ENCODE measurements around the gene QRICH2.
"Not testable (repeated sequence)": the region's sequence is repeated elsewhere in the genome, so short reads cannot be mapped to it uniquely, and the experiment has no call there.

QRICH2 gene

GRCh38 chr17:76333673-76334505 lies 25.8 kb upstream of the QRICH2 start:
- FAIRE-seq (no peak), DNase-seq (ENCODE audit: extremely low spot score, insufficient read length, low read depth) (no peak)

- no peak for DNase-seq (ENCODE audit: extremely low spot score, insufficient read length, low read depth)
- FAIRE-seq, result no peak
These were observed 23.0 kb upstream of the QRICH2 start for GRCh38 chr17:76331083-76331482.

- FAIRE-seq (no peak), DNase-seq (ENCODE audit: extremely low spot score, insufficient read length, low read depth) (no peak)
These were observed 21.6 kb upstream of the QRICH2 start for GRCh38 chr17:76329664-76330063.

GRCh38 chr17:76327696-76328095 lies 19.6 kb upstream of the QRICH2 start:
- DNase-seq (ENCODE audit: extremely low spot score, insufficient read length, low read depth), result no peak

GRCh38 chr17:76326306-76326705 lies 18.2 kb upstream of the QRICH2 start:
- FAIRE-seq (no peak), DNase-seq (ENCODE audit: extremely low spot score, insufficient read length, low read depth) (no peak)

More at GRCh38 chr17:76327696-76328095, 19.6 kb upstream of the QRICH2 start:
- no peak for FAIRE-seq

GRCh38 chr17:76318586-76318985 lies 10.5 kb upstream of the QRICH2 start:
- DNase-seq (ENCODE audit: extremely low spot score, insufficient read length, low read depth), result no peak
- no peak for FAIRE-seq

GRCh38 chr17:76317535-76317934 lies 9.5 kb upstream of the QRICH2 start:
- FAIRE-seq, result no peak
- DNase-seq (ENCODE audit: extremely low spot score, insufficient read length, low read depth), result no peak

- no peak for FAIRE-seq
These were observed 6.5 kb upstream of the QRICH2 start for GRCh38 chr17:76314392-76315227.

GRCh38 chr17:76312735-76313134 lies 4.7 kb upstream of the QRICH2 start:
- DNase-seq (ENCODE audit: extremely low spot score, insufficient read length, low read depth) (no peak), FAIRE-seq (no peak)

More at GRCh38 chr17:76314392-76315227, 6.5 kb upstream of the QRICH2 start:
- no peak for DNase-seq (ENCODE audit: extremely low spot score, insufficient read length, low read depth)

GRCh38 chr17:76309461-76309860 lies 1.4 kb upstream of the QRICH2 start:
- DNase-seq (ENCODE audit: extremely low spot score, insufficient read length, low read depth) (no peak), FAIRE-seq (no peak)

- DNase-seq (ENCODE audit: extremely low spot score, insufficient read length, low read depth), result no peak
- no peak for FAIRE-seq
These were observed 644 bp downstream of the QRICH2 start for GRCh38 chr17:76307299-76307965.

GRCh38 chr17:76305135-76305454 lies 3.0 kb downstream of the QRICH2 start:
- not testable (repeated sequence) for DNase-seq (ENCODE audit: extremely low spot score, insufficient read length, low read depth); FAIRE-seq

GRCh38 chr17:76304226-76305134 lies 3.6 kb downstream of the QRICH2 start:
- DNase-seq (ENCODE audit: extremely low spot score, insufficient read length, low read depth) (no peak), FAIRE-seq (no peak)

GRCh38 chr17:76297436-76297835 lies 10.6 kb downstream of the QRICH2 start:
- FAIRE-seq (no peak), DNase-seq (ENCODE audit: extremely low spot score, insufficient read length, low read depth) (no peak)

- no peak for FAIRE-seq
- no peak for DNase-seq (ENCODE audit: extremely low spot score, insufficient read length, low read depth)
These were observed 11.2 kb downstream of the QRICH2 start for GRCh38 chr17:76296889-76297288.

- DNase-seq (ENCODE audit: extremely low spot score, insufficient read length, low read depth) (no peak), FAIRE-seq (no peak)
These were observed 11.9 kb downstream of the QRICH2 start for GRCh38 chr17:76296186-76296585.

- DNase-seq (ENCODE audit: extremely low spot score, insufficient read length, low read depth) (no peak), FAIRE-seq (no peak)
These were observed 15.0 kb downstream of the QRICH2 start for GRCh38 chr17:76293106-76293505.

- FAIRE-seq (no peak), DNase-seq (ENCODE audit: extremely low spot score, insufficient read length, low read depth) (no peak)
These were observed 15.5 kb downstream of the QRICH2 start for GRCh38 chr17:76292567-76292966.

GRCh38 chr17:76281573-76282371 lies 26.3 kb downstream of the QRICH2 start:
- DNase-seq (ENCODE audit: extremely low spot score, insufficient read length, low read depth) (no peak), FAIRE-seq (no peak)
